ENCODE results near the gene SUCLG1. TPM values are rescaled to one million over a fixed set of nuclear protein-coding genes. Genes with fewer than 3 reads are reported as not detected.

The SUCLG1 gene
- total and polyA plus RNA-seq, 2 of the 8 experiments (the other 6 are each of a cell fraction or from before 2014, with no cell fraction given): 19.9 to 40.0 TPM

GRCh38 chr2:84457686-84458085 is 1.4 kb downstream of the SUCLG1 start:
- Histone ChIP-seq H2BK15ac (ENCODE audit: low read length) (no peak overlapping the region), H3K4me2 (ENCODE audit: insufficient read depth in 1 of 2, low read depth in 2 of 2, low read length in 2 of 2) (peak overlapping the region in 1 of 2 experiments; percentile 94; a peak in 1 of 4 replicates), H3K27ac (ENCODE audit: low read depth, low read length) (no peak overlapping the region), H3K27me3 (replicated peaks in 1 of 4; ENCODE audit: control insufficient read depth in 3 of 4, extremely low read depth in 1 of 4, insufficient read depth in 3 of 4, low read length in 3 of 4) (no peaks in the 10 kb centered on the region), H3K4ac (replicated peaks; ENCODE audit: insufficient read length, low read depth, low read length) (no peak overlapping the region), H2BK120ac (replicated peaks; ENCODE audit: low read depth, low read length) (no peak overlapping the region), H3K79me2 (ENCODE audit: control insufficient read depth in 1 of 2, insufficient read depth in 2 of 2, low read length in 2 of 2) (peaks cover 0 to 15% of the 10 kb centered on the region in 2 experiments; a peak in 2 of 4 replicates), H3K4me3 (ENCODE audit: extremely low read depth in 1 of 4, insufficient read depth in 2 of 4, low read depth in 3 of 4, low read length in 4 of 4) (no peak overlapping the region), H3K9me3 (ENCODE audit: insufficient read depth in 2 of 2, low read depth in 1 of 2, low read length in 1 of 2) (no peaks in the 10 kb centered on the region), H2BK5ac (ENCODE audit: low read depth, low read length) (no peak overlapping the region), H3K4me1 (replicated peaks in 1 of 4; ENCODE audit: control insufficient read depth in 3 of 4, insufficient read depth in 4 of 4, low read length in 3 of 4) (peaks cover 0 to 2% (median 0%) of the 10 kb centered on the region in 4 experiments; a peak in 1 of 7 replicates), H3K18ac (ENCODE audit: extremely low read depth, low read length) (no peak overlapping the region), H3K9ac (replicated peaks in 1 of 4; ENCODE audit: extremely low read depth in 1 of 4, low read depth in 3 of 4, low read length in 3 of 4) (no peak overlapping the region), H2BK12ac (ENCODE audit: low read depth, low read length) (no peak overlapping the region), H3K23ac (ENCODE audit: insufficient read length) (no peak overlapping the region), H2AK5ac (ENCODE audit: low read depth, low read length) (no peak overlapping the region), H3K23me2 (ENCODE audit: low read depth, low read length) (peaks cover 11% of the 10 kb centered on the region), H4K5ac (ENCODE audit: insufficient read length, low read depth, low read length) (no peak overlapping the region), H3K36me3 (ENCODE audit: control insufficient read depth in 2 of 4, insufficient read depth in 4 of 4, low read length in 3 of 4) (no peaks in the 10 kb centered on the region), H4K20me1 (replicated peaks in 1 of 2; ENCODE audit: control insufficient read depth in 1 of 2, insufficient read depth in 2 of 2, low read length in 2 of 2) (no peaks in the 10 kb centered on the region), H2BK20ac (ENCODE audit: low read length) (no peak overlapping the region), H2AFZ (ENCODE audit: low read length) (no peak overlapping the region), H3K14ac (ENCODE audit: insufficient read length) (no peak overlapping the region), H4K8ac (ENCODE audit: extremely low read depth, insufficient read depth, low read length) (no peak overlapping the region), H3K79me1 (ENCODE audit: low read depth, low read length) (no peaks in the 10 kb centered on the region; the same call in none of the 2 replicates), H3K56ac (replicated peaks; ENCODE audit: insufficient read length, low read depth, low read length) (no peak overlapping the region), H4K91ac (replicated peaks; ENCODE audit: insufficient read length, low read length) (no peak overlapping the region)
- FAIRE-seq (no peak), DNase-seq (ENCODE audit: low read depth in 1 of 2, low spot score in 2 of 2) (no peak)
- TF ChIP-seq BCL11A (IDR thresholded peaks at IDR 0.05; ENCODE audit: low read depth in 2 of 2, low read length in 2 of 2) (no peak), RBBP5 (IDR thresholded peaks at IDR 0.05; ENCODE audit: borderline replicate concordance, low read depth, low read length) (no peak), RNF2 (IDR thresholded peaks at IDR 0.05; ENCODE audit: borderline replicate concordance, low read depth, low read length, missing control alignments, poor library complexity, severe bottlenecking) (no peak), POU5F1 (IDR thresholded peaks at IDR 0.05; ENCODE audit: low read depth, low read length) (no peak), PHF8 (conservative IDR thresholded peaks at IDR 0.05; ENCODE audit: low read depth, low read length) (no peak), EGR1 (IDR thresholded peaks at IDR 0.05; ENCODE audit: borderline replicate concordance, low read depth, low read length) (no peak), KDM5A (IDR thresholded peaks at IDR 0.05; ENCODE audit: low read length) (no peak), CBX5 (IDR thresholded peaks at IDR 0.05; ENCODE audit: low read depth, low read length) (no peak), SUZ12 (IDR thresholded peaks at IDR 0.05; ENCODE audit: low read length) (no peak), NANOG (IDR thresholded peaks at IDR 0.05; ENCODE audit: insufficient read depth, low read depth, low read length, poor library complexity, severe bottlenecking) (no peak)
- POLR2A ChIA-PET (ENCODE audit: partially characterized antibody): no interaction called here
- CTCF ChIA-PET (ENCODE audit: partially characterized antibody): no interaction called here
- 86% methylated on average over 2 of the region's 2 CpGs; no CpG with 5 or more reads in 1 of the 2 experiments for WGBS, 2 experiments (ENCODE audit: extremely low coverage in 1 of 2, insufficient coverage in 1 of 2, insufficient read length in 1 of 2, insufficient replicate concordance in 2 of 2, low coverage in 1 of 2, low lambda C conversion rate in 2 of 2, missing lambda C conversion rate in 1 of 2)

Data from H1 (cell line).